ES-I3 (cell line): Measurements from ENCODE around the gene BGLAP.

Source experiments
- H3K36me3 ChIP-seq: 2 replicates; pipeline ENCODE4 v1.6.1; 2013; ENCODE audit warnings: mild to moderate bottlenecking, low read length, control low read depth, moderate library complexity; ENCODE audit not compliant: insufficient read depth
- H3K4me1 ChIP-seq: 2 replicates; pipeline ENCODE4 v1.6.1; 2013; ENCODE audit warnings: mild to moderate bottlenecking, control low read depth, low read length; ENCODE audit not compliant: insufficient read depth
- H3K9ac ChIP-seq: 2 replicates; pipeline ENCODE4 v1.6.1; 2013; ENCODE audit warnings: low read depth, mild to moderate bottlenecking, low read length, moderate library complexity
- H3K9me3 ChIP-seq: 2 replicates; pipeline ENCODE4 v1.6.1; 2013; ENCODE audit warnings: mild to moderate bottlenecking, low read length, moderate library complexity; ENCODE audit not compliant: control insufficient read depth, insufficient read depth

BGLAP gene

DNA sequence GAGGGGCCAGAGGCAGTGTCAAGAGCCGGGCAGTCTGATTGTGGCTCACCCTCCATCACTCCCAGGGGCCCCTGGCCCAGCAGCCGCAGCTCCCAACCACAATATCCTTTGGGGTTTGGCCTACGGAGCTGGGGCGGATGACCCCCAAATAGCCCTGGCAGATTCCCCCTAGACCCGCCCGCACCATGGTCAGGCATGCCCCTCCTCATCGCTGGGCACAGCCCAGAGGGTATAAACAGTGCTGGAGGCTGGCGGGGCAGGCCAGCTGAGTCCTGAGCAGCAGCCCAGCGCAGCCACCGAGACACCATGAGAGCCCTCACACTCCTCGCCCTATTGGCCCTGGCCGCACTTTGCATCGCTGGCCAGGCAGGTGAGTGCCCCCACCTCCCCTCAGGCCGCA, at the start of gene BGLAP:
Gene BGLAP, plus strand, starts transcription at position 259 of the 400 bp plus-strand sequence. Its CDS starts 48 bp downstream, at position 307.
- Histone ChIP-seq H3K36me3 (peaks cover 7% of the 10 kb centered on the region; the same call in 1 of the 2 replicates), H3K9me3 (no peaks in the 10 kb centered on the region), H3K9ac (no peak within 1 kb of the TSS), H3K4me1 (peaks cover 10% of the 10 kb centered on the region; the same call in 1 of the 2 replicates)

DNA sequence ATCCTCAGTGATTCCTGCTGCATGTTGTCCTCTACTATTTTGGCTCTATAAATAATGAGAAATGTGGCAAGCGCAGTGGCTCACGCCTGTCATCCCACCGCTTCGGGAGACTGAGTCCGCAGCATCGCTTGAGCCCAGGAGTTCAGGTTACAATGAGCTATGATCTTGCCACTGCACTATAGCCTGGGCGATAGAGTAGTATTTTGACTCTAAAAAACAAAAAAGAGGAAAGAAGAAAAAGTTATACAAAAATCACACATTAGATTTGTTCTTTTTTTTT, 48.8 kb upstream of the BGLAP start:
- no peaks in the 10 kb centered on the region for H3K9me3 ChIP-seq
- H3K4me1 ChIP-seq = peaks cover 14% of the 10 kb centered on the region; the same call in 1 of the 2 replicates
- H3K9ac ChIP-seq = peak overlapping the region; percentile 68
- H3K36me3 ChIP-seq = peaks cover 9% of the 10 kb centered on the region; the same call in 1 of the 2 replicates

DNA sequence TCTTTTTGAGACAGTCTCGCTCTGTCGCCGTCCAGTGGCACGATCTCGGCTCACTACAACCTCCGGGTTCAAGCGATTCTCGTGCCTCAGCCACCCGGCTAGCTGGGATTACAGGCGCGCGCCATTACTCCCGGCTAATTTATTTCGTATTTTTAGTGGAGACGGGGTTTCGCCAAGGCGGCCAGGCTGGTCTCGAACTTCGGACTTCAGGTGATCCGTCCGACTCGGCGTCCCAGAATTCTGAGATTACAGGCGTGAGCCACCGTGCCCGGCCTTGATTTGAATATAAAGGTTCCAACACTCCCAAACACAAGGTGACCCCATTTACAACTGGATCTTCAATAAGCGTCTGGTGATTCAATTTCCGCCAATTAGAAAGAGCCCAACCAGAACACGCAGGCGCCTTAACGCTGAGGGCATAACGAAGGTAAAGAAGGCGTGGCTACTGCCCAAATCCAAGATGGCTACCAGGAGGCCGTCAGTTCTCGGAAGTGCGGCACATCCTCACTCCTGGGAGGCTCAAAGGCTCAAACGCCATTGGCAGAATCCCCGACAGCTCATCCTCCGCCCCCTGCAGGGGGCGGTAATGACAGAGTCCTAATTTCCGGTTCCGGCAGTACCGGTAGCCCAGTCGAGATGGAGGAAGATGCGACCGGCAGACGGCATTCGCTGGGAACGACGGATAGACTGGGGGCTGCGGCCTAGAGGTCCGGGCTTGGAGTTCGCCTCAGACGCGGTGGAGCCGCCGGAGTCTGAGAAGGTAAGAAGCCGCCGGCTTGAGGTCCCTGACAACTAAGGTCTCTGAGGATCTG, 48.3 kb upstream of the BGLAP start, which contains the start of gene SLC25A44:
Gene SLC25A44, plus strand, starts transcription at position 617 of the 812 bp plus-strand sequence. CDS start 5,744 bp downstream, outside the sequence.
- peaks cover 9% of the 10 kb centered on the region; the same call in 1 of the 2 replicates for H3K36me3 ChIP-seq
- H3K9ac ChIP-seq = peak within 1 kb of the TSS; percentile 68
- H3K4me1 ChIP-seq = peaks cover 14% of the 10 kb centered on the region; the same call in 1 of the 2 replicates
- H3K9me3 ChIP-seq = no peaks in the 10 kb centered on the region

- H3K9me3 ChIP-seq = no peaks in the 10 kb centered on the region
- H3K9ac ChIP-seq = peak overlapping the region; percentile 68
- H3K36me3 ChIP-seq = peaks cover 9% of the 10 kb centered on the region; the same call in 1 of the 2 replicates
- peaks cover 14% of the 10 kb centered on the region; the same call in 1 of the 2 replicates for H3K4me1 ChIP-seq
These were observed 47.7 kb upstream of the BGLAP start for GRCh38 chr1:156194300-156194652.

GRCh38 chr1:156195853-156196252, 46.1 kb upstream of the BGLAP start:
- Histone ChIP-seq H3K9ac (no peak overlapping the region), H3K9me3 (no peaks in the 10 kb centered on the region), H3K36me3 (peaks cover 15% of the 10 kb centered on the region; the same call in 1 of the 2 replicates), H3K4me1 (peaks cover 14% of the 10 kb centered on the region; the same call in 1 of the 2 replicates)

GRCh38 chr1:156196445-156196844, 45.5 kb upstream of the BGLAP start:
- H3K36me3 ChIP-seq = peaks cover 21% of the 10 kb centered on the region; the same call in 1 of the 2 replicates
- H3K9ac ChIP-seq = no peak overlapping the region
- H3K4me1 ChIP-seq = peaks cover 14% of the 10 kb centered on the region; the same call in 1 of the 2 replicates
- no peaks in the 10 kb centered on the region for H3K9me3 ChIP-seq

DNA sequence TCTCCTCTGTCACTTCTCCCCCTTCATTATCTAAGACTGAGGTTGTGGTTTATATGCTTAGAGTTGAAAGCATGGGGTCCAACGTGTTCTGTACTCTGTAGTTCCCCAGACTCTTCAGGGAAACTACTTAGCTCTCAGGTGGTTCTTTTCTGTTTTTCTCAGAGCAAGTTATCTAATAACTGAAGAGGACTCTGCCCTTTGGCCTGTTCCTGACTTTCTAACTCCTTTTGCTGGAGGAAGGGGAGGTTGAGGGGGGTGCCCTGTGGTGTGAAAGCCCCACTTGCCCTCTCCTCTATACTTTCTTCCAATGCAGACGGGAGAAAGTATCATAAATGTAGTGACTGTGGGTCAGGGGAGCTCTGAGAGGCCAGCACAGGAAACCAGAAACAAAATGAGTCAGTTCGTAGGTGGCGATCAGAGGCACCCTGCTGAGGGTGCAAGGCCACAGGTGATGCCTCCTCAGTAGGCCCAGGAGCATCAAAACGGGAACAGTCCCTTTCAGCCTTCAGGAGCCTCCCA, 43.1 kb upstream of the BGLAP start:
- H3K9me3 ChIP-seq = no peaks in the 10 kb centered on the region
- peaks cover 22% of the 10 kb centered on the region; the same call in 1 of the 2 replicates for H3K36me3 ChIP-seq
- no peak overlapping the region for H3K9ac ChIP-seq
- peaks cover 9% of the 10 kb centered on the region; the same call in 1 of the 2 replicates for H3K4me1 ChIP-seq

DNA sequence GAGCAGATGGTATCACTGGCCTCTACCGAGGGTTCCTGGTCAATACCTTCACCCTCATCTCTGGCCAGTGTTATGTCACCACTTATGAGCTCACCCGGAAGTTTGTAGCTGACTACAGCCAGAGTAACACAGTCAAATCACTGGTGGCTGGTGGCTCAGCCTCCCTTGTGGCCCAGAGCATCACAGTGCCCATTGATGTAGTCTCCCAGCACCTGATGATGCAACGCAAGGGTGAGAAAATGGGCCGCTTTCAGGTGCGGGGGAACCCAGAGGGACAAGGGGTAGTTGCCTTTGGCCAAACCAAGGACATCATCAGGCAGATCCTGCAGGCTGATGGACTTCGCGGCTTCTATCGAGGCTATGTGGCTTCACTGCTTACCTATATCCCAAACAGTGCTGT, 41.9 kb upstream of the BGLAP start:
- H3K36me3 ChIP-seq = peaks cover 22% of the 10 kb centered on the region; the same call in 1 of the 2 replicates
- no peaks in the 10 kb centered on the region for H3K9me3 ChIP-seq
- H3K4me1 ChIP-seq = peaks cover 9% of the 10 kb centered on the region; the same call in 1 of the 2 replicates
- no peak overlapping the region for H3K9ac ChIP-seq

DNA sequence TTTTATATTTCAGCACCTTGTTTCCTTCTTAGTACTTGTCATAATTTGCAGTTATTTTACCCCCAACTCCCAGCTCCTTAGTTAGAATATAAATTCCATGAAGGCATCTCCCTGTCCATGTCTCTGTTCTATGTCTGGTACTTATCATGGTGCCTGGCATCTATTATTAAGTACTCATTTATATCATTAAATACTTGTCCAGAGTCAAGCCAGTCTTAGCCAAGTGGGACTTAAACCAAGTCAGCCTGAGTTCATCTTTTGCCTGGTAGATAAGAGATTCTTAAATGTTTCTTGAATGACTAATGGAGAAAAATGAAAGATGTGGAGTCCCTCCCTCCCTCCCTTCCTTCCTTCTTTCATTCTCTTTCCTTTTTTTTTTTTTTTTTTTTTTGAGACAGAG, 38.7 kb upstream of the BGLAP start:
- H3K36me3 ChIP-seq = peaks cover 25% of the 10 kb centered on the region; the same call in 1 of the 2 replicates
- no peak overlapping the region for H3K9ac ChIP-seq

DNA sequence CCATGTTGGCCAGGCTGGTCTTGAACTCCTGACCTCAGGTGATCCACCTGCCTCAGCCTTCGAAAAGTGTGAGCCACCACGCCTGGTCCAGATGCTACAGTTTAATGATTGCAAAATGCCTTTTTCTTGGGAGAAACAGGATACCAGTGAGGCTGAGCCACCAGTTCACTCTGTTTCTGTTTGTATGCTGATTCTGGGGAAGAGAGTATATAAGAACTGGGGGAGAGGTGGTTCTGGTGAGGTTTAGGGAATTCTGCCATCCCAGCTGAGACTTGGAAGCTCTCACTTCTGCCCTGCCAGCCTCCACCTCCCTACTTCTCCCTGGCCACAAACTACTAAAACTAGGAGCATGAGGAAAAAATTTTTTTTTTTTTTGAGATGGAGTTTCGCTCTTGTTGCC, 37.3 kb upstream of the BGLAP start:
- Histone ChIP-seq H3K36me3 (peaks cover 28% of the 10 kb centered on the region; the same call in 1 of the 2 replicates), H3K4me1 (peaks cover 4% of the 10 kb centered on the region; the same call in 1 of the 2 replicates), H3K9ac (no peak overlapping the region), H3K9me3 (no peaks in the 10 kb centered on the region)

More for the DNA sequence above, 38.7 kb upstream of the BGLAP start:
- 0 out of 2 replicates have a peak, but pooled peaks cover 4% of the 10 kb centered on the region for H3K4me1 ChIP-seq
- H3K9me3 ChIP-seq = no peaks in the 10 kb centered on the region

DNA sequence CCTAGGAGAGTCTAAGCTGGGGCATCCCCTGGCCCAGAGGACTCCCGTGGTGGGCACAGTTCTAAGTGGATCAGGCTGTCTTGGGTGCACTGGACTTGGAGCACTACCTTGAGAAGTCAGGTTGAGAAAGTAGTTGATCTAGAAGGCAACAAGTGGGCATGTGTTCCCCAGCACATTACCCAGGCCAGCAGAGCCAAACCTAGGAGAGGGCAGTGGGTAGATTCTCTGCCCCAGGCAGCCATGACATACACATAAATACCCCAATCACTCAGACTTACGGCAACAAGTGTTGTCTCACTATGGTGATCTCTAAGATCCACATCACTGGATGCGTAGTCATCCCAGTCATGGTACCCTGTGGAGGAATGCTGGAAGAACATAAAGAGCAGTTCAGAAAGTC, 30.7 kb upstream of the BGLAP start:
- Histone ChIP-seq H3K9me3 (no peaks in the 10 kb centered on the region), H3K4me1 (peaks cover 8% of the 10 kb centered on the region), H3K36me3 (peaks cover 9% of the 10 kb centered on the region; the same call in 1 of the 2 replicates), H3K9ac (no peak overlapping the region)

DNA sequence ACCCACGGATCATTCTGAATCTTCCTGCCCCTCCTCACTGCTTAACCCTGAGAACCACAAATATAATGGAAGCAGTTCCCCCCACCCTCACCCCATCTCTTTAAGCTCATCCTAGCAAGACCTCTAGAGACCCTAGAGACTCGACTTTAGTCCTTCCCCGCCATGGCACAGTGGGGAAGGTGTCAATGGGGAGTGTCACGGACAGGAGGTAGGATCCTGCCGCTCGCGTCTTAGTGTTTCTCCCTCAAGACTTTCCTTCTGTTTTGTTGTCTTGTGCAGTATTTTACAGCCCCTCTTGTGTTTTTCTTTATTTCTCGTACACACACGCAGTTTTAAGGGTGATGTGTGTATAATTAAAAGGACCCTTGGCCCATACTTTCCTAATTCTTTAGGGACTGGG, 29.9 kb upstream of the BGLAP start:
- Histone ChIP-seq H3K4me1 (peaks cover 8% of the 10 kb centered on the region), H3K36me3 (peaks cover 9% of the 10 kb centered on the region; the same call in 1 of the 2 replicates), H3K9ac (peak overlapping the region; percentile 87), H3K9me3 (no peaks in the 10 kb centered on the region)

DNA sequence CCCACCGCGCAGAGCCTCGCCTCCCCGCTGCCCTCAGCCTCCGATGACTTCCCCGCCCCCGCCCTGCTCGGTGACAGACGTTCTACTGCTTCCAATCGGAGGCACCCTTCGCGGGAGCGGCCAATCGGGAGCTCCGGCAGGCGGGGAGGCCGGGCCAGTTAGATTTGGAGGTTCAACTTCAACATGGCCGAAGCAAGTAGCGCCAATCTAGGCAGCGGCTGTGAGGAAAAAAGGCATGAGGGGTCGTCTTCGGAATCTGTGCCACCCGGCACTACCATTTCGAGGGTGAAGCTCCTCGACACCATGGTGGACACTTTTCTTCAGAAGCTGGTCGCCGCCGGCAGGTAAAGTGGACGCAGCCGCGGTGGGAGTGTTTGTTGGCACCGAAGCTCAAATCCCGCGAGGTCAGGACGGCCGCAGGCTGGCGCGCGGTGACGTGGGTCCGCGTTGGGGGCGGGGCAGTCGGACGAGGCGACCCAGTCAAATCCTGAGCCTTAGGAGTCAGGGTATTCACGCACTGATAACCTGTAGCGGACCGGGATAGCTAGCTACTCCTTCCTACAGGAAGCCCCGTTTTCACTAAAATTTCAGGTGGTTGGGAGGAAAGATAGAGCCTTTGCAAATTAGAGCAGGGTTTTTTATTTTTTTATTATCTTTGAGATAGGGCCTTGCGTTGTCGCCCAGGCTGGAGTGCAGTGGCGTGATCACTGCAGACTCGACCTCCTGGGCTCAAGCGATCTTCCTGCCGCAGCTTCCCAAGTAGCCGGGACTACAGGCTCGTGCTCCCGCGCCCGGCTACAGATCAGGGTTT, 28.9 kb upstream of the BGLAP start, which contains the start of gene PMF1:
Gene PMF1, plus strand, starts transcription at position 175 of the 811 bp plus-strand sequence. Its CDS starts 9 bp downstream, at position 184.
- no peaks in the 10 kb centered on the region for H3K9me3 ChIP-seq
- peaks cover 6% of the 10 kb centered on the region; the same call in 1 of the 2 replicates for H3K36me3 ChIP-seq
- H3K4me1 ChIP-seq = peaks cover 4% of the 10 kb centered on the region
- peak within 1 kb of the TSS; percentile 87 for H3K9ac ChIP-seq

- Histone ChIP-seq H3K9me3 (no peaks in the 10 kb centered on the region), H3K36me3 (peaks cover under 1% of the 10 kb centered on the region; the same call in 1 of the 2 replicates), H3K9ac (peak overlapping the region; percentile 87), H3K4me1 (peaks cover 4% of the 10 kb centered on the region)
These were observed 28.4 kb upstream of the BGLAP start for GRCh38 chr1:156213644-156213966.
